Right lobe of liver (tissue), 6 donors: Measurements from ENCODE around the gene PJA2. TPM values are rescaled to one million over a fixed set of nuclear protein-coding genes. Genes with fewer than 3 reads are reported as not detected.

ENCODE experiments used
- ATAC-seq, 4 donors: fragments of 200-7000 bp; cut with Tn5 transposase; one replicate each; pipeline ENCODE4 v1.9.1; 2020; ENCODE audit warnings: mild to moderate bottlenecking in 4 of 4, moderate library complexity in 4 of 4
- DNase-seq, 3 donors: peaks; one replicate each; pipeline ENCODE4 v3.0.0-alpha.2; 2020
- H3K27ac ChIP-seq, 3 donors: fragments of 200-600 bp; one replicate each; pipeline ENCODE4 v1.8.0; 2022
- H3K27me3 ChIP-seq, 2 donors: fragments of 200-600 bp; one replicate each; pipeline ENCODE4 v1.8.0; 2022
- H3K36me3 ChIP-seq, 4 donors: fragments of 200-600 bp; sonication (generic) in 1 of 4; one replicate each; pipeline versions ENCODE4 v1.5.1 to v1.8.0; 2017 to 2022; ENCODE audit warnings: control low read depth in 1 of 4
- H3K4me1 ChIP-seq, 4 donors: fragments of 200-600 bp; sonication (generic) in 1 of 4; one replicate each; pipeline versions ENCODE4 v1.5.1 to v1.8.0; 2017 to 2022; ENCODE audit warnings: control low read depth in 1 of 4
- H3K4me3 ChIP-seq, 3 donors: fragments of 200-600 bp; one replicate each; pipeline ENCODE4 v1.8.0; 2022
- H3K9me3 ChIP-seq, 4 donors: fragments of 200-600 bp; sonication (generic) in 1 of 4; one replicate each; pipeline versions ENCODE4 v1.5.1 to v1.8.0; 2017 to 2022; ENCODE audit warnings: control low read depth in 1 of 4
- CTCF ChIP-seq, 4 donors: fragments of 200-600 bp in 3 of 4; fragments of 450-650 bp in 1 of 4; IDR thresholded peaks; one replicate each; pipeline versions ENCODE4 v1.5.1 to v1.8.0; 2016 to 2022; ENCODE audit warnings: antibody characterized with exemption in 4 of 4, mild to moderate bottlenecking in 2 of 4
- POLR2A ChIP-seq: fragments of 450-650 bp; IDR thresholded peaks from one replicate; pipeline ENCODE4 v1.6.1; 2017; ENCODE audit warnings: antibody characterized with exemption, mild to moderate bottlenecking
- WGBS: methylation state at CpG from one replicate; pipeline ENCODE4 v1.1.6; 2018; ENCODE audit warnings: low coverage, low lambda C conversion rate; ENCODE audit not compliant: insufficient coverage; ENCODE audit errors: missing lambda C conversion rate; 5-methylcytosine and 5-hydroxymethylcytosine counted together
- intact Hi-C, 2 donors: fragments of 100-400 bp; cut with DNase I; formaldehyde crosslinking; loops; one replicate each; pipeline versions ENCODE4 v1.11.2 to v1.14.1; 2022
- total RNA-seq, 6 experiments: library from RNA; depleted of rRNA in 2 of 6; stranded (reverse); fragments of >200 nt in 2 of 6; fragmentation: NEBNext Ultra II Directional in 3 of 6; extraction: Animal tissue kit (Norgen Biotek cat#: 25700) in 3 of 6; gene quantifications; one replicate each; pipeline versions ENCODE4 v1.1.0 to v1.2.4, GENCODE V29; 2016 to 2023
- donor health status: DM: no; HTN: yes; CAD: no.
- donor health status: DM: no; HTN: no; CAD: no.
- donor health status: DM: no; HTN: no; CAD: no.
- donor health status: DM: no; HTN: yes; CAD: no.
- donor health status: DM: no; HTN: yes; CAD: no.

Gene PJA2
- total RNA-seq, 6 experiments from 2014 or later, result 34.2 to 47.3 (median 40.8) TPM

DNA sequence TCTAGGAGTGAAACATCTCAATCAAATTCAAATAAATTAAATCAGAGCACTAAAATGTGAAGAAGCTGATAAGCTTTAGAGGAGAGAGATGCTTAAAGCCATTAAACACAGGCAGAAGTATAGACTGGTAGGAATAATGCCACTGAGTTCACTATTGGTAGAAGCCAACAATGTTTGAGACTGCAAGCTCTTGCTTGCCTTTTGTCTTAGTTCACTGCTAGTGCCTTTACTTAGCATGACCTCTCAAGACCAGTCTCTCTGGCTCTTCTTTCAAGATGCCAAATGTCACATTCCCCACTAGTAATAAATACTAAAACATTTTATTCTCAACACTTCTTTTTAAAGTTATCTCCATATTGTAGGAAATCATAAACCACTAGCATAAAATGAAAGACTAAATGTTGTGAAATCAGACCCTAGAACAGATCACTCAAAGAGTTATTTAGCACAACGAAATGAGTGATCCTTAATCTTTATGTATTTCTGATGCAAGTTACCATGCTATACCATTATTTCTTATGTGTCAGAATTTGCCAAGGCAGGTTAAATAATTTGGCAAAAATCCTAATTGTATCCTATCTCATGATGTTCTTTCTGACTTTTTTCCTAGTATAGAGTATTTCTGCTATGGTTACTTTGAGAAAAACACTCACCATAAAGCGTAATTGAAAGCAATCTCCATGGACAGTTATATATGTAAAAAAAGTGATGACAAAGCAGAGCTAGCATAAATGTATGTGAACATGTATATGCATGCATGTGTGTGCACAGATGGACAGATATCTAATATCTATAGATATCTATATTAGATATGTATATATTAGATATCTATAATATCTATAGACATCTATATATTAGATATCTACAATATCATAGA is 57.5 kb downstream of the PJA2 start:
- no peak overlapping the region for H3K4me3 ChIP-seq
- H3K27me3 ChIP-seq, result no peaks in the 10 kb centered on the region
- peaks cover 3 to 18% (median 6%) of the 10 kb centered on the region in 4 donors for H3K36me3 ChIP-seq
- 94% methylated on average over 2 of the region's 2 CpGs for WGBS
- no peaks in the 10 kb centered on the region for H3K9me3 ChIP-seq
- intact Hi-C loops, result no loop called here
- no peak for TF ChIP-seq CTCF (IDR thresholded peaks at IDR 0.05)
- TF ChIP-seq POLR2A, result no peak
- H3K27ac ChIP-seq, result no peak overlapping the region
- ATAC-seq, result no peak
- DNase-seq, result no peak
- no peaks in the 10 kb centered on the region for H3K4me1 ChIP-seq

- Histone ChIP-seq H3K27me3 (no peaks in the 10 kb centered on the region), H3K36me3 (peaks cover 2 to 18% (median 5%) of the 10 kb centered on the region in 4 donors), H3K4me1 (no peaks in the 10 kb centered on the region), H3K27ac (no peak overlapping the region), H3K4me3 (no peak overlapping the region), H3K9me3 (no peaks in the 10 kb centered on the region)
- TF ChIP-seq CTCF (IDR thresholded peaks at IDR 0.05), result no peak
- TF ChIP-seq POLR2A, result no peak
- intact Hi-C loops, result no loop called here
- DNase-seq, result no peak
- 74% methylated on average over 5 of the region's 5 CpGs for WGBS
- ATAC-seq, result no peak
Measured at GRCh38 chr5:109350537-109351270, 59.1 kb downstream of the PJA2 start.

DNA sequence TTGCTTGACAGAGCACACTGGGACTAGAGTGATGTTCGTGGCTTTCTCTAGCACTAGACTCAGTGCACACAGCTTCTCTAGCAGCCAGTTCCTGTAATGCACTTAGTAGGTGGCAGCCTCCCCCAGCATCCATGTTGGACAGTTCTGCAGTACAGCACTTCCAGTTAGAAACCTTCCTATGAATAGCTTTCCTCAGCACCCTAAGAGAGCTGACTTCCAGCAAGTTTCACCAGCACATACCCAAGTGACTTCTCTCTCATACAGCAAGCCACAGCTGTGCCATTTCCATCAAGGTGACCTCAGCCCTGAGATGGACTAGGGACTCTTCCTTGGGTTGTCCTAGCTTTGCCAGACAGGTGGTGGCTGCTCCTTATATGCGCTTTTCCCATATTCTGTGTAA is 60.4 kb downstream of the PJA2 start:
- no peaks in the 10 kb centered on the region for H3K27me3 ChIP-seq
- TF ChIP-seq CTCF (IDR thresholded peaks at IDR 0.05), result no peak
- TF ChIP-seq POLR2A, result no peak
- 100% methylated on average over 1 of the region's 2 CpGs for WGBS
- no peak overlapping the region for H3K4me3 ChIP-seq
- peaks cover 4 to 12% (median 6%) of the 10 kb centered on the region in 4 donors for H3K36me3 ChIP-seq
- no peak overlapping the region for H3K27ac ChIP-seq
- ATAC-seq (peak in 1 of 4 donors; percentile 20), DNase-seq (no peak)
- no peaks in the 10 kb centered on the region for H3K9me3 ChIP-seq
- H3K4me1 ChIP-seq, result no peaks in the 10 kb centered on the region
- intact Hi-C loops, result no loop called here

DNA sequence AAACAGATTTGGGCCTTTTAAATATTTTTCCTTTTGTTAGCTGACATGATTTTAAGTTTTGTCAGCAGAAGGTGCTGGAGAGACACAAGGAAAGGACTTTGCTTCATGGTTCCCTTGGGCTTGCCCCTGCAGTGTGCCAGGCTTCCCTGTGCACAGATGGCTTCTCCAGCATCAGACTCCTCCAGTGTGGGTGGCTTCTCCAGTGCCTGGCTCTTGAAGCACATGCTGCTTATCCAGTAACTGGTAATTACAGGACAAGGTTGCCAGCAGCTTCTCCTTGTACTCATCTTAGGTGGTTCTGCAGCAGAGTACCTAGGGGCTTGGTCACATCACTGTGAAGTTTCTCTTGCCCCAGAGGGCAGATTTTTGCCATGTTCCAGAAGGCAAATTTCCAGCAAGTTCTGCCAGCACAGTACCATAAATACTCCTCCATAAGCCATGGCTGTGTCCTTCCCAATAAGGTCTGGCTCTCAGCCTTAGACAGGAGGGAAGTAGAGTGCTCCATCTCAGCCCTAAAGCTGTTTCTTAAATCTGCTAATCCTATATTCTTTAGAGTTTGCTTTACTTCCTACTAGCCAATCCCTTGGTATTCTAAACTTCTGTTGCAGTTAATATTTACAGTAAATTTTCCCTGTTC is 62.4 kb downstream of the PJA2 start:
- Histone ChIP-seq H3K27me3 (no peaks in the 10 kb centered on the region), H3K9me3 (no peaks in the 10 kb centered on the region), H3K27ac (no peak overlapping the region), H3K4me3 (no peak overlapping the region), H3K36me3 (peaks cover 6 to 23% (median 13%) of the 10 kb centered on the region in 4 donors), H3K4me1 (no peaks in the 10 kb centered on the region)
- DNase-seq (no peak), ATAC-seq (peak; percentile 34 to 47 (median 40))
- TF ChIP-seq CTCF (IDR thresholded peaks at IDR 0.05), result no peak
- TF ChIP-seq POLR2A, result no peak
- intact Hi-C loops, result no loop called here
